HuH-7.5 (cell line): Measurements from ENCODE around the gene IQSEC3.
"Not testable (repeated sequence)": the region's sequence is repeated elsewhere in the genome, so short reads cannot be mapped to it uniquely, and the experiment has no call there.

Experiments
- DNase-seq: peaks from one replicate; pipeline ENCODE4 v3.0.0; 2011; ENCODE audit warnings: low spot score

IQSEC3 gene

GRCh38 chr12:111699-112493, 45.3 kb downstream of the IQSEC3 start:
- DNase-seq, result no peak

GRCh38 chr12:113347-113746, 46.8 kb downstream of the IQSEC3 start:
- no peak for DNase-seq

- no peak for DNase-seq
Measured at GRCh38 chr12:114626-115211, 48.2 kb downstream of the IQSEC3 start.

- DNase-seq, result no peak
Measured at GRCh38 chr12:115518-115917, 49.0 kb downstream of the IQSEC3 start.

- DNase-seq, result no peak
Measured at GRCh38 chr12:115960-116915, 49.7 kb downstream of the IQSEC3 start.

GRCh38 chr12:117311-117710, 50.7 kb downstream of the IQSEC3 start:
- DNase-seq, result no peak

- no peak for DNase-seq
Measured at GRCh38 chr12:117816-118345, 51.3 kb downstream of the IQSEC3 start.

GRCh38 chr12:118591-118990, 52.0 kb downstream of the IQSEC3 start:
- no peak for DNase-seq

GRCh38 chr12:120951-121350, 54.4 kb downstream of the IQSEC3 start:
- no peak for DNase-seq

- DNase-seq, result no peak
Measured at GRCh38 chr12:121647-122046, 55.1 kb downstream of the IQSEC3 start.

- no peak for DNase-seq
Measured at GRCh38 chr12:125075-125474, 58.5 kb downstream of the IQSEC3 start.

GRCh38 chr12:125566-125965, 59.0 kb downstream of the IQSEC3 start:
- DNase-seq, result no peak

- DNase-seq, result no peak
Measured at GRCh38 chr12:128079-128478, 61.5 kb downstream of the IQSEC3 start.

- DNase-seq, result no peak
Measured at GRCh38 chr12:129001-129400, 62.4 kb downstream of the IQSEC3 start.

- DNase-seq, result no peak
Measured at GRCh38 chr12:130519-130918, 64.0 kb downstream of the IQSEC3 start.

- no peak for DNase-seq
Measured at GRCh38 chr12:131008-131407, 64.4 kb downstream of the IQSEC3 start.

- DNase-seq, result no peak
Measured at GRCh38 chr12:131732-132495, 65.3 kb downstream of the IQSEC3 start.

- DNase-seq, result not testable (repeated sequence)
Measured at GRCh38 chr12:133616-134232, 67.2 kb downstream of the IQSEC3 start.

GRCh38 chr12:135138-135537, 68.6 kb downstream of the IQSEC3 start:
- DNase-seq, result no peak

GRCh38 chr12:138171-138897, 71.8 kb downstream of the IQSEC3 start:
- no peak for DNase-seq
